ENCODE results near the gene TGFBR2. TPM values are rescaled to one million over a fixed set of nuclear protein-coding genes. Genes with fewer than 3 reads are reported as not detected.

TGFBR2 gene
- total RNA-seq, 1 experiment from 2014 or later = 45.9 TPM

DNA sequence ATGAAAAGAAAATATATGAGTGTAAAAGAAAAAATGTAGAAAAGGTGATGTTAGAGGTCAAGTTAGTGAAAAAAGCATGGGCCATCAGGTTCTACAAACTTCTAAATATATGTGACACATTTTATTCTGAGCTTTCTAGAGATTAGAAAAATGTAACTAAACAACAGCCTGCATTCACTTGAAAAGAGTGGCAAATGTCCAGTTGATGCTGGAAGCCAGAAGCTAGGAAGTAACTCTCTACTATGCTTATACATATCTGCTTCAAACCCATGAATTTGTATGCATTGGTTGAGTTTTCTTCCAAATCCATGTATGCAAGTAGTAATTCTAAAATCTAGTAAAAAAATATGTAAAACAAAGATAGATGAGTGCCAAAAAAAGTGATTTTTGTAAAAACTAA, 123.5 kb downstream of the TGFBR2 start:
- BruUV-seq (replicated peaks) = no TSS peak
- TF ChIP-seq, protein P1, sequence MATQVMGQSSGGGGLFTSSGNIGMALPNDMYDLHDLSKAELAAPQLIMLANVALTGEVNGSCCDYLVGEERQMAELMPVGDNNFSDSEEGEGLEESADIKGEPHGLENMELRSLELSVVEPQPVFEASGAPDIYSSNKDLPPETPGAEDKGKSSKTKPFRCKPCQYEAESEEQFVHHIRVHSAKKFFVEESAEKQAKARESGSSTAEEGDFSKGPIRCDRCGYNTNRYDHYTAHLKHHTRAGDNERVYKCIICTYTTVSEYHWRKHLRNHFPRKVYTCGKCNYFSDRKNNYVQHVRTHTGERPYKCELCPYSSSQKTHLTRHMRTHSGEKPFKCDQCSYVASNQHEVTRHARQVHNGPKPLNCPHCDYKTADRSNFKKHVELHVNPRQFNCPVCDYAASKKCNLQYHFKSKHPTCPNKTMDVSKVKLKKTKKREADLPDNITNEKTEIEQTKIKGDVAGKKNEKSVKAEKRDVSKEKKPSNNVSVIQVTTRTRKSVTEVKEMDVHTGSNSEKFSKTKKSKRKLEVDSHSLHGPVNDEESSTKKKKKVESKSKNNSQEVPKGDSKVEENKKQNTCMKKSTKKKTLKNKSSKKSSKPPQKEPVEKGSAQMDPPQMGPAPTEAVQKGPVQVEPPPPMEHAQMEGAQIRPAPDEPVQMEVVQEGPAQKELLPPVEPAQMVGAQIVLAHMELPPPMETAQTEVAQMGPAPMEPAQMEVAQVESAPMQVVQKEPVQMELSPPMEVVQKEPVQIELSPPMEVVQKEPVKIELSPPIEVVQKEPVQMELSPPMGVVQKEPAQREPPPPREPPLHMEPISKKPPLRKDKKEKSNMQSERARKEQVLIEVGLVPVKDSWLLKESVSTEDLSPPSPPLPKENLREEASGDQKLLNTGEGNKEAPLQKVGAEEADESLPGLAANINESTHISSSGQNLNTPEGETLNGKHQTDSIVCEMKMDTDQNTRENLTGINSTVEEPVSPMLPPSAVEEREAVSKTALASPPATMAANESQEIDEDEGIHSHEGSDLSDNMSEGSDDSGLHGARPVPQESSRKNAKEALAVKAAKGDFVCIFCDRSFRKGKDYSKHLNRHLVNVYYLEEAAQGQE (IDR thresholded peaks at IDR 0.05; ENCODE audit: insufficient read depth in 1 of 2, low read depth in 2 of 2, low read length in 1 of 2) = no peak
- TF ChIP-seq TCF7L2 (IDR thresholded peaks at IDR 0.05; ENCODE audit: low read depth, low read length) (no peak), SIN3A (IDR thresholded peaks at IDR 0.05; ENCODE audit: borderline replicate concordance, insufficient read depth, low read depth, low read length) (no peak), POLR2AphosphoS5 (IDR thresholded peaks at IDR 0.05; ENCODE audit: low read depth, low read length) (no peak), CTCF (IDR thresholded peaks at IDR 0.05) (no peak)
- CTCF ChIA-PET = no interaction called here
- DNase-seq (ENCODE audit: low read depth, low spot score) (no peak), ATAC-seq (no peak)
- H3K4me1 ChIP-seq (ENCODE audit: control insufficient read depth, insufficient read depth, low read length) = no peaks in the 10 kb centered on the region
- no peaks in the 10 kb centered on the region for H3K27me3 ChIP-seq (ENCODE audit: control insufficient read depth, insufficient read depth, low read length)
- no peaks in the 10 kb centered on the region for H3K36me3 ChIP-seq (ENCODE audit: control insufficient read depth, insufficient read depth, low read length)
- in situ Hi-C loops (cut with HindIII; ENCODE audit: low pct_unique_long_range_greater_than_20kb, low sequenced_read_pairs) (no loop called here), intact Hi-C loops (cut with micrococcal nuclease; ENCODE audit: unreplicated experiment) (no loop called here)
- no peak overlapping the region for H3K4me3 ChIP-seq (ENCODE audit: low read depth in 2 of 2, low read length in 2 of 2)
- no peaks in the 10 kb centered on the region for H3K9me3 ChIP-seq (ENCODE audit: control insufficient read depth, insufficient read depth, low read depth, low read length)
- POLR2A ChIA-PET = no interaction called here
- no peak overlapping the region for H3K27ac ChIP-seq (ENCODE audit: low read length)

GRCh38 chr3:30730967-30731366, 124.6 kb downstream of the TGFBR2 start:
- ChIA-PET POLR2A (no interaction called here), CTCF (no interaction called here)
- Histone ChIP-seq H3K36me3 (ENCODE audit: control insufficient read depth, insufficient read depth, low read length) (no peaks in the 10 kb centered on the region), H3K4me1 (ENCODE audit: control insufficient read depth, insufficient read depth, low read length) (no peaks in the 10 kb centered on the region), H3K4me3 (ENCODE audit: low read depth in 2 of 2, low read length in 2 of 2) (no peak overlapping the region), H3K27me3 (ENCODE audit: control insufficient read depth, insufficient read depth, low read length) (no peaks in the 10 kb centered on the region), H3K27ac (ENCODE audit: low read length) (no peak overlapping the region), H3K9me3 (ENCODE audit: control insufficient read depth, insufficient read depth, low read depth, low read length) (no peaks in the 10 kb centered on the region)
- ATAC-seq = no peak
- TF ChIP-seq POLR2AphosphoS5 (IDR thresholded peaks at IDR 0.05; ENCODE audit: low read depth, low read length) (no peak), TCF7L2 (IDR thresholded peaks at IDR 0.05; ENCODE audit: low read depth, low read length) (no peak)
- BruUV-seq (replicated peaks) = no TSS peak
- intact Hi-C loops (cut with micrococcal nuclease; ENCODE audit: unreplicated experiment) (no loop called here), in situ Hi-C loops (cut with HindIII; ENCODE audit: low pct_unique_long_range_greater_than_20kb, low sequenced_read_pairs) (no loop called here)
- no peak for DNase-seq (ENCODE audit: low read depth, low spot score)

DNA sequence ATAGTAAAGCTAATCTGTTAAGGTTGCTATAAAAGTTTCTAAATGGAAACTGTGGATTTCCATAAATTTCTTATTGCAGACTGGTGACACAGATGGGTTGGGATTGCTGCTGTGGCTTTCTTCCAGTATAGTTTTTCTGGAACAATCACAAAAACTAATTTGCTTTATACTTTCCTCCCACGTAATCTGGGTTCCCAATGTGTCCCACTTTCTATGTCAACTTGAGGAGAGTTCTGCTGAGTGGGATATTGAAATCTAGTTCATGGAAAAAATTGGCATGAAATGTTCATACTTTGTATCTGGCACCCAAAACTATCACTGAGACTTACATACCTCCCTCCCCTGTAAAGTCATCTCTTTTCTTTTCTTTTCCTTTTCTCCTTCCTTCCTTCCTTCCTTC, 126.8 kb downstream of the TGFBR2 start:
- BruUV-seq (replicated peaks) = no TSS peak
- no peaks in the 10 kb centered on the region for H3K36me3 ChIP-seq (ENCODE audit: control insufficient read depth, insufficient read depth, low read length)
- POLR2A ChIA-PET = no interaction called here
- H3K4me1 ChIP-seq (ENCODE audit: control insufficient read depth, insufficient read depth, low read length) = no peaks in the 10 kb centered on the region; the same call in 1 of the 2 replicates
- in situ Hi-C loops (cut with HindIII; ENCODE audit: low pct_unique_long_range_greater_than_20kb, low sequenced_read_pairs) (no loop called here), intact Hi-C loops (cut with micrococcal nuclease; ENCODE audit: unreplicated experiment) (no loop called here)
- no peak overlapping the region for H3K4me3 ChIP-seq (ENCODE audit: low read depth in 2 of 2, low read length in 2 of 2)
- H3K27me3 ChIP-seq (ENCODE audit: control insufficient read depth, insufficient read depth, low read length) = no peaks in the 10 kb centered on the region
- H3K9me3 ChIP-seq (ENCODE audit: control insufficient read depth, insufficient read depth, low read depth, low read length) = no peaks in the 10 kb centered on the region
- H3K27ac ChIP-seq (ENCODE audit: low read length) = no peak overlapping the region
- DNase-seq (ENCODE audit: low read depth, low spot score) = no peak
- TF ChIP-seq, protein P1 (IDR thresholded peaks at IDR 0.05; ENCODE audit: insufficient read depth in 1 of 2, low read depth in 2 of 2, low read length in 1 of 2) = no peak
- no peak for TF ChIP-seq SIN3A (IDR thresholded peaks at IDR 0.05; ENCODE audit: borderline replicate concordance, insufficient read depth, low read depth, low read length)
- CTCF ChIA-PET = no interaction called here
- no peak for ATAC-seq

All from Panc1 (cell line).